Transverse colon (tissue), 4 donors: ENCODE results near the gene ABLIM2. TPM values are rescaled to one million over a fixed set of nuclear protein-coding genes. Genes with fewer than 3 reads are reported as not detected.

Source experiments
- DNase-seq: peaks from one replicate; pipeline ENCODE4 v3.0.0-alpha.2; 2019
- H3K27ac ChIP-seq, 4 donors: fragments of 200-600 bp; sonication (generic); 2 replicates each; pipeline ENCODE4 v1.5.1; 2016 to 2018; ENCODE audit warnings: inconsistent platforms in 4 of 4
- H3K27me3 ChIP-seq: fragments of 200-600 bp; sonication (generic); 2 replicates; pipeline ENCODE4 v1.5.1; 2017; ENCODE audit warnings: inconsistent platforms
- H3K36me3 ChIP-seq, 4 donors: fragments of 200-600 bp; sonication (generic); 2 replicates each; pipeline ENCODE4 v1.5.1; 2017 to 2019; ENCODE audit warnings: inconsistent platforms in 4 of 4
- H3K4me1 ChIP-seq, 4 donors: fragments of 200-600 bp; sonication (generic); 2 replicates each; pipeline ENCODE4 v1.5.1; 2017 to 2020; ENCODE audit warnings: inconsistent platforms in 4 of 4
- H3K4me3 ChIP-seq, 4 donors: fragments of 200-600 bp; sonication (generic); 1 replicate in 1 of 4; 2 replicates in 3 of 4; pipeline versions ENCODE4 v1.5.1 to v1.6.1; 2017 to 2019; ENCODE audit warnings: inconsistent platforms in 4 of 4
- H3K9me3 ChIP-seq, 2 donors: fragments of 200-600 bp; sonication (generic); 2 replicates each; pipeline ENCODE4 v1.5.1; 2017 to 2019; ENCODE audit warnings: inconsistent platforms in 2 of 2
- CTCF ChIP-seq, 5 experiments: fragments of 200-600 bp in 3 of 5; fragments of 450-650 bp in 2 of 5; sonication (generic) in 3 of 5; IDR thresholded peaks; 1 replicate in 2 of 5; 2 replicates in 3 of 5; pipeline ENCODE4 v1.5.1; 2016 to 2017; ENCODE audit warnings: antibody characterized with exemption in 5 of 5, inconsistent platforms in 3 of 5, mild to moderate bottlenecking in 2 of 5, moderate library complexity in 1 of 5
- EP300 ChIP-seq: sonication (generic); formaldehyde crosslinking; IDR thresholded peaks from one replicate; pipeline ENCODE4 v1.6.1; 2017; ENCODE audit warnings: antibody characterized with exemption, low read depth
- POLR2A ChIP-seq: fragments of 450-650 bp; IDR thresholded peaks from one replicate; pipeline ENCODE4 v1.6.1; 2016; ENCODE audit warnings: antibody characterized with exemption, mild to moderate bottlenecking, moderate library complexity
- POLR2AphosphoS5 ChIP-seq, 3 donors: sonication (generic); formaldehyde crosslinking; IDR thresholded peaks; one replicate each; pipeline ENCODE4 v1.6.1; 2016; ENCODE audit warnings: antibody characterized with exemption in 3 of 3
- WGBS, 2 donors: methylation state at CpG; one replicate each; pipeline ENCODE4 v1.1.5; 2018; ENCODE audit warnings: low coverage in 1 of 2; 5-methylcytosine and 5-hydroxymethylcytosine counted together
- in situ Hi-C, 4 donors: fragments of 200-750 bp; cut with MboI; loops; one replicate each; pipeline versions ENCODE4 v1.15.0 to v1.15.1; 2017; ENCODE audit warnings: low sequenced_read_pairs in 3 of 4, low pct_ligation_motif_present in 1 of 4, low pct_unique_long_range_greater_than_20kb in 1 of 4
- intact Hi-C: fragments of 100-400 bp; cut with DNase I; formaldehyde crosslinking; loops from one replicate; pipeline ENCODE4 v1.15.1; 2023; ENCODE audit warnings: low total_unique reads
- total RNA-seq, 4 donors: library from RNA; depleted of rRNA; stranded (reverse); fragments of >200 nt; gene quantifications; one replicate each; pipeline ENCODE4 v1.1.0, GENCODE V29; 2016

Gene ABLIM2
- total RNA-seq, 4 donors from 2014 or later, result 3.2 to 58.4 (median 14.2) TPM

- Histone ChIP-seq H3K4me1 (no peaks in the 10 kb centered on the region), H3K9me3 (no peaks in the 10 kb centered on the region), H3K36me3 (no peaks in the 10 kb centered on the region), H3K27me3 (no peaks in the 10 kb centered on the region), H3K27ac (no peak overlapping the region), H3K4me3 (no peak overlapping the region)
- WGBS, 2 donors, result 95% methylated on average over 12 of the region's 12 CpGs; no CpG with 5 or more reads in 1 of the 2 donors
- intact Hi-C loops (no loop called here), in situ Hi-C loops (no loop called here)
- TF ChIP-seq CTCF (IDR thresholded peaks at IDR 0.05) (no peak), POLR2A (no peak), POLR2AphosphoS5 (IDR thresholded peaks at IDR 0.05) (no peak), EP300 (no peak)
- no peak for DNase-seq
Observed at GRCh38 chr4:8136529-8136928, 22.1 kb downstream of the ABLIM2 start.

- in situ Hi-C loops, result no loop called here
- no peak for DNase-seq
- WGBS, 2 donors, result 88% methylated on average over 15 of the region's 15 CpGs; no CpG with 5 or more reads in 1 of the 2 donors
Observed at GRCh38 chr4:8135666-8136065, 22.9 kb downstream of the ABLIM2 start.

GRCh38 chr4:8133897-8134563, 24.6 kb downstream of the ABLIM2 start:
- no peak for TF ChIP-seq POLR2AphosphoS5 (IDR thresholded peaks at IDR 0.05)
- no peak for TF ChIP-seq EP300
- no peaks in the 10 kb centered on the region for H3K36me3 ChIP-seq
- in situ Hi-C loops (no loop called here), intact Hi-C loops (no loop called here)
- no peaks in the 10 kb centered on the region for H3K4me1 ChIP-seq
- no peaks in the 10 kb centered on the region for H3K27me3 ChIP-seq
- DNase-seq, result no peak
- no peak overlapping the region for H3K27ac ChIP-seq
- no peaks in the 10 kb centered on the region for H3K9me3 ChIP-seq
- WGBS, 2 donors, result 75 to 83% methylated on average over 5 to 26 of the region's 26 CpGs
- no peak overlapping the region for H3K4me3 ChIP-seq

More at GRCh38 chr4:8135666-8136065, 22.9 kb downstream of the ABLIM2 start:
- Histone ChIP-seq H3K4me3 (no peak overlapping the region), H3K27ac (no peak overlapping the region), H3K9me3 (no peaks in the 10 kb centered on the region), H3K36me3 (no peaks in the 10 kb centered on the region), H3K27me3 (no peaks in the 10 kb centered on the region), H3K4me1 (no peaks in the 10 kb centered on the region)
- intact Hi-C loops, result no loop called here
- TF ChIP-seq CTCF (IDR thresholded peaks at IDR 0.05), result no peak
- no peak for TF ChIP-seq EP300
- TF ChIP-seq POLR2A, result no peak
- no peak for TF ChIP-seq POLR2AphosphoS5 (IDR thresholded peaks at IDR 0.05)

GRCh38 chr4:8132947-8133705, 25.5 kb downstream of the ABLIM2 start:
- Histone ChIP-seq H3K9me3 (no peaks in the 10 kb centered on the region), H3K4me1 (no peaks in the 10 kb centered on the region), H3K27me3 (no peaks in the 10 kb centered on the region), H3K36me3 (no peaks in the 10 kb centered on the region), H3K4me3 (no peak overlapping the region), H3K27ac (no peak overlapping the region)
- WGBS, 2 donors, result 83 to 84% methylated on average over 6 to 27 of the region's 27 CpGs
- TF ChIP-seq POLR2A (no peak), CTCF (IDR thresholded peaks at IDR 0.05) (no peak), EP300 (no peak), POLR2AphosphoS5 (IDR thresholded peaks at IDR 0.05) (no peak)
- in situ Hi-C loops, result no loop called here
- intact Hi-C loops, result no loop called here
- no peak for DNase-seq
